Right lobe of liver (tissue), 6 donors: ENCODE data around the gene NRBF2. TPM values are rescaled to one million over a fixed set of nuclear protein-coding genes. Genes with fewer than 3 reads are reported as not detected.

ENCODE experiments used
- ATAC-seq, 4 donors: fragments of 200-7000 bp; cut with Tn5 transposase; one replicate each; pipeline ENCODE4 v1.9.1; 2020; ENCODE audit warnings: mild to moderate bottlenecking in 4 of 4, moderate library complexity in 4 of 4
- DNase-seq, 3 donors: peaks; one replicate each; pipeline ENCODE4 v3.0.0-alpha.2; 2020
- H3K27ac ChIP-seq, 3 donors: fragments of 200-600 bp; one replicate each; pipeline ENCODE4 v1.8.0; 2022
- H3K27me3 ChIP-seq, 2 donors: fragments of 200-600 bp; one replicate each; pipeline ENCODE4 v1.8.0; 2022
- H3K36me3 ChIP-seq, 4 donors: fragments of 200-600 bp; sonication (generic) in 1 of 4; one replicate each; pipeline versions ENCODE4 v1.5.1 to v1.8.0; 2017 to 2022; ENCODE audit warnings: control low read depth in 1 of 4
- H3K4me1 ChIP-seq, 4 donors: fragments of 200-600 bp; sonication (generic) in 1 of 4; one replicate each; pipeline versions ENCODE4 v1.5.1 to v1.8.0; 2017 to 2022; ENCODE audit warnings: control low read depth in 1 of 4
- H3K4me3 ChIP-seq, 3 donors: fragments of 200-600 bp; one replicate each; pipeline ENCODE4 v1.8.0; 2022
- H3K9me3 ChIP-seq, 4 donors: fragments of 200-600 bp; sonication (generic) in 1 of 4; one replicate each; pipeline versions ENCODE4 v1.5.1 to v1.8.0; 2017 to 2022; ENCODE audit warnings: control low read depth in 1 of 4
- CTCF ChIP-seq, 4 donors: fragments of 200-600 bp in 3 of 4; fragments of 450-650 bp in 1 of 4; IDR thresholded peaks; one replicate each; pipeline versions ENCODE4 v1.5.1 to v1.8.0; 2016 to 2022; ENCODE audit warnings: antibody characterized with exemption in 4 of 4, mild to moderate bottlenecking in 2 of 4
- POLR2A ChIP-seq: fragments of 450-650 bp; IDR thresholded peaks from one replicate; pipeline ENCODE4 v1.6.1; 2017; ENCODE audit warnings: antibody characterized with exemption, mild to moderate bottlenecking
- WGBS: methylation state at CpG from one replicate; pipeline ENCODE4 v1.1.6; 2018; ENCODE audit warnings: low coverage, low lambda C conversion rate; ENCODE audit not compliant: insufficient coverage; ENCODE audit errors: missing lambda C conversion rate; 5-methylcytosine and 5-hydroxymethylcytosine counted together
- intact Hi-C, 2 donors: fragments of 100-400 bp; cut with DNase I; formaldehyde crosslinking; loops; one replicate each; pipeline versions ENCODE4 v1.11.2 to v1.14.1; 2022
- total RNA-seq, 6 experiments: library from RNA; depleted of rRNA in 2 of 6; stranded (reverse); fragments of >200 nt in 2 of 6; fragmentation: NEBNext Ultra II Directional in 3 of 6; extraction: Animal tissue kit (Norgen Biotek cat#: 25700) in 3 of 6; gene quantifications; one replicate each; pipeline versions ENCODE4 v1.1.0 to v1.2.4, GENCODE V29; 2016 to 2023
- donor health status: DM: no; HTN: yes; CAD: no.
- donor health status: DM: no; HTN: no; CAD: no.
- donor health status: DM: no; HTN: no; CAD: no.
- donor health status: DM: no; HTN: yes; CAD: no.
- donor health status: DM: no; HTN: yes; CAD: no.

The NRBF2 gene
- total RNA-seq, 6 experiments from 2014 or later, result 15.9 to 32.3 (median 22.8) TPM

- ATAC-seq (no peak), DNase-seq (no peak)
- Histone ChIP-seq H3K27ac (no peak overlapping the region), H3K27me3 (no peaks in the 10 kb centered on the region), H3K4me1 (peaks cover 0 to 6% (median 2%) of the 10 kb centered on the region in 4 donors), H3K9me3 (no peaks in the 10 kb centered on the region), H3K4me3 (no peak overlapping the region), H3K36me3 (no peaks in the 10 kb centered on the region)
- TF ChIP-seq CTCF (IDR thresholded peaks at IDR 0.05), result no peak
- no peak for TF ChIP-seq POLR2A
- intact Hi-C loops, result no loop called here
Measured at GRCh38 chr10:63120554-63120953, 12.6 kb upstream of the NRBF2 start.

GRCh38 chr10:63123727-63124362 lies 9.3 kb upstream of the NRBF2 start:
- WGBS, result 87% methylated on average over 2 of the region's 2 CpGs
- Histone ChIP-seq H3K27me3 (no peaks in the 10 kb centered on the region), H3K27ac (no peak overlapping the region), H3K4me3 (no peak overlapping the region), H3K4me1 (no peaks in the 10 kb centered on the region), H3K9me3 (no peaks in the 10 kb centered on the region), H3K36me3 (no peaks in the 10 kb centered on the region)
- ATAC-seq (no peak), DNase-seq (no peak)
- intact Hi-C loops, result no loop called here
- TF ChIP-seq POLR2A, result no peak
- no peak for TF ChIP-seq CTCF (IDR thresholded peaks at IDR 0.05)

- ATAC-seq, result no peak
- Histone ChIP-seq H3K4me3 (no peak overlapping the region), H3K27me3 (no peaks in the 10 kb centered on the region), H3K9me3 (no peaks in the 10 kb centered on the region), H3K27ac (no peak overlapping the region), H3K4me1 (no peaks in the 10 kb centered on the region), H3K36me3 (no peaks in the 10 kb centered on the region)
- 78% methylated on average over 2 of the region's 2 CpGs for WGBS
- intact Hi-C loops, result no loop called here
- TF ChIP-seq CTCF (IDR thresholded peaks at IDR 0.05), result no peak
- no peak for TF ChIP-seq POLR2A
- no peak for DNase-seq
Measured at GRCh38 chr10:63125459-63125858, 7.7 kb upstream of the NRBF2 start.

GRCh38 chr10:63128443-63128842 lies 4.7 kb upstream of the NRBF2 start:
- ATAC-seq (no peak), DNase-seq (no peak)
- H3K36me3 ChIP-seq, result no peaks in the 10 kb centered on the region
- H3K4me3 ChIP-seq, result no peak overlapping the region
- intact Hi-C loops, result no loop called here
- H3K27ac ChIP-seq, result no peak overlapping the region
- no peaks in the 10 kb centered on the region for H3K9me3 ChIP-seq
- 69% methylated on average over 2 of the region's 4 CpGs for WGBS
- TF ChIP-seq CTCF (IDR thresholded peaks at IDR 0.05) (no peak), POLR2A (no peak)
- no peaks in the 10 kb centered on the region for H3K4me1 ChIP-seq
- H3K27me3 ChIP-seq, result no peaks in the 10 kb centered on the region

DNA sequence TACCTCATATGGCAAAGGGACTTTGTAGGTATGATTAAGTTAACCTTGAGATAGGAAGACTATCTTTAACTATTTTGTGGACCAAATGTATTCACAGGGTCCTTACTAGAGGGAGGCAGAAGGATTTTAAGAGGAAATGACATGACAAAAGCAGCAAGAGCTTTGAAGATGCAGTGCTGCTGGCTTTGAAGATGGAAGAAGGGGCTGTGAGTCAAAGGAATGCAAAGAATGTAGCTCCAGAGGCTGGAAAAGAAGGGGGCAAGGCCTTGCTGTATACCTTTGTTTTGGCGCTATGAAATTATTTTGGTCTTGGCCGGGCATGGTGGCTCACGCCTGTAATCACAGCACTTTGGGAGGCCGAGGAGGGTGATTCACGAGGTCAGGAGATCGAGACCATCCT lies 3.2 kb upstream of the NRBF2 start:
- 80% methylated on average over 2 of the region's 6 CpGs for WGBS
- intact Hi-C loops, result no loop called here
- no peak for DNase-seq
- TF ChIP-seq POLR2A, result no peak
- TF ChIP-seq CTCF (IDR thresholded peaks at IDR 0.05), result no peak
- Histone ChIP-seq H3K4me3 (no peak overlapping the region), H3K27me3 (no peaks in the 10 kb centered on the region), H3K4me1 (peaks cover 0 to 9% (median 1%) of the 10 kb centered on the region in 4 donors), H3K36me3 (no peaks in the 10 kb centered on the region), H3K9me3 (no peaks in the 10 kb centered on the region), H3K27ac (no peak overlapping the region)
- ATAC-seq, result no peak
